H9 (cell line): Measurements from ENCODE around the gene IQCM. TPM values are rescaled to one million over a fixed set of nuclear protein-coding genes. Genes with fewer than 3 reads are reported as not detected.

Experiments
- DNase-seq: peaks from one replicate; pipeline ENCODE4 v3.0.0-alpha.2; 2017
- H2AFZ ChIP-seq: one replicate; pipeline ENCODE4 v1.6.1; 2013; ENCODE audit warnings: mild to moderate bottlenecking, low read length, control low read depth, moderate library complexity
- H2AK5ac ChIP-seq: 2 replicates; pipeline ENCODE4 v1.6.1; 2013; ENCODE audit warnings: low read length, control low read depth, mixed read lengths; ENCODE audit not compliant: insufficient read length
- H2BK120ac ChIP-seq: one replicate; pipeline ENCODE4 v1.6.1; 2013; ENCODE audit warnings: low read depth, mild to moderate bottlenecking, low read length, control low read depth, inconsistent platforms; ENCODE audit not compliant: poor library complexity, severe bottlenecking
- H2BK12ac ChIP-seq: 2 replicates; pipeline ENCODE4 v1.6.1; 2013; ENCODE audit warnings: low read length, control low read depth, mixed read lengths, low read depth; ENCODE audit not compliant: insufficient read length
- H2BK15ac ChIP-seq: 2 replicates; pipeline ENCODE4 v1.6.1; 2013; ENCODE audit warnings: low read depth, low read length, control low read depth
- H2BK20ac ChIP-seq: one replicate; pipeline ENCODE4 v1.6.1; 2013; ENCODE audit warnings: low read depth, mild to moderate bottlenecking, low read length, control low read depth, inconsistent platforms; ENCODE audit not compliant: poor library complexity, severe bottlenecking
- H2BK5ac ChIP-seq: 2 replicates; pipeline ENCODE4 v1.6.1; 2013; ENCODE audit warnings: low read length, control low read depth, mixed read lengths; ENCODE audit not compliant: insufficient read length
- H3K14ac ChIP-seq: 2 replicates; pipeline ENCODE4 v1.6.1; 2013; ENCODE audit warnings: low read length, control low read depth; ENCODE audit not compliant: insufficient read depth
- H3K18ac ChIP-seq: 2 replicates; pipeline ENCODE4 v1.6.1; 2013; ENCODE audit warnings: low read depth, mild to moderate bottlenecking, mixed read lengths, low read length, control low read depth; ENCODE audit not compliant: insufficient read length
- H3K23ac ChIP-seq: 2 replicates; pipeline ENCODE4 v1.6.1; 2013; ENCODE audit warnings: low read length, control low read depth, mixed read lengths, low read depth; ENCODE audit not compliant: insufficient read length
- H3K23me2 ChIP-seq: 2 replicates; pipeline ENCODE4 v1.6.1; 2013; ENCODE audit warnings: low read depth, mild to moderate bottlenecking, mixed read lengths, low read length, control low read depth; ENCODE audit not compliant: insufficient read length, poor library complexity, severe bottlenecking
- H3K27ac ChIP-seq: 2 replicates; pipeline ENCODE4 v1.5.1; 2013; ENCODE audit warnings: low read length, control low read depth, mixed read lengths, low read depth; ENCODE audit not compliant: insufficient read length
- H3K27me3 ChIP-seq: 2 replicates; pipeline ENCODE4 v1.6.1; 2013; ENCODE audit warnings: low read length, control low read depth, inconsistent platforms; ENCODE audit not compliant: insufficient read depth
- H3K4ac ChIP-seq: 2 replicates; pipeline ENCODE4 v1.6.1; 2013; ENCODE audit warnings: low read depth, mild to moderate bottlenecking, control low read depth, inconsistent platforms, low read length, moderate library complexity
- H3K4me1 ChIP-seq: 2 replicates; pipeline ENCODE4 v1.6.1; 2013; ENCODE audit warnings: low read length, control low read depth, inconsistent platforms; ENCODE audit not compliant: insufficient read depth
- H3K4me2 ChIP-seq: 2 replicates; pipeline ENCODE4 v1.6.1; 2013; ENCODE audit warnings: low read length, control low read depth, mixed read lengths; ENCODE audit not compliant: insufficient read length, insufficient read depth
- H3K56ac ChIP-seq: 2 replicates; pipeline ENCODE4 v1.6.1; 2013; ENCODE audit warnings: low read depth, mild to moderate bottlenecking, mixed read lengths, low read length, control low read depth; ENCODE audit not compliant: insufficient read length
- H3K79me1 ChIP-seq: 2 replicates; pipeline ENCODE4 v1.6.1; 2013; ENCODE audit warnings: low read depth, mild to moderate bottlenecking, moderate library complexity, low read length, control low read depth, inconsistent platforms; ENCODE audit not compliant: insufficient read depth, poor library complexity, severe bottlenecking
- H3K79me2 ChIP-seq: 2 replicates; pipeline ENCODE4 v1.6.1; 2013; ENCODE audit warnings: low read length, control low read depth, inconsistent platforms; ENCODE audit not compliant: insufficient read depth
- H3K9ac ChIP-seq: 2 replicates; pipeline ENCODE4 v1.6.1; 2013; ENCODE audit warnings: low read length, control low read depth, mixed read lengths; ENCODE audit not compliant: insufficient read length; ENCODE audit errors: extremely low read depth
- H3K9me3 ChIP-seq: one replicate; pipeline ENCODE4 v1.6.1; 2013; ENCODE audit warnings: low read depth, low read length, inconsistent platforms; ENCODE audit not compliant: control insufficient read depth
- H3T11ph ChIP-seq: one replicate; pipeline ENCODE4 v1.6.1; 2013; ENCODE audit warnings: mild to moderate bottlenecking, low read length, control low read depth, inconsistent platforms
- H4K20me1 ChIP-seq: one replicate; pipeline ENCODE4 v1.6.1; 2013; ENCODE audit not compliant: control insufficient read depth, insufficient read length, insufficient read depth
- H4K5ac ChIP-seq: 2 replicates; pipeline ENCODE4 v1.6.1; 2013; ENCODE audit warnings: low read depth, mild to moderate bottlenecking, mixed read lengths, low read length, control low read depth; ENCODE audit not compliant: insufficient read length
- H4K8ac ChIP-seq: replicated peaks from 2 replicates; pipeline ENCODE4 v1.6.1; 2013; ENCODE audit warnings: low read length, control low read depth, mixed read lengths, low read depth; ENCODE audit not compliant: insufficient read length
- H4K91ac ChIP-seq: 2 replicates; pipeline ENCODE4 v1.6.1; 2013; ENCODE audit warnings: low read depth, mild to moderate bottlenecking, moderate library complexity, mixed read lengths, low read length, control low read depth; ENCODE audit not compliant: insufficient read length
- H3K27ac Mint-ChIP-seq, 3 experiments: 2 replicates in 2 of 3; 3 replicates in 1 of 3; pipeline ENCODE4 v1.8.0; 2020 to 2021; ENCODE audit warnings: mixed read lengths in 3 of 3, mild to moderate bottlenecking in 1 of 3, moderate library complexity in 1 of 3
- H3K27me3 Mint-ChIP-seq: 2 replicates; pipeline ENCODE4 v1.8.0; 2021; ENCODE audit warnings: low read depth, mild to moderate bottlenecking, moderate library complexity, mixed read lengths
- H3K36me3 Mint-ChIP-seq, 3 experiments: 2 replicates in 2 of 3; 3 replicates in 1 of 3; pipeline ENCODE4 v1.8.0; 2020 to 2021; ENCODE audit warnings: low read depth in 3 of 3, mixed read lengths in 3 of 3; ENCODE audit not compliant: insufficient read depth in 1 of 3
- H3K4me1 Mint-ChIP-seq, 2 experiments: 2 replicates each; pipeline ENCODE4 v1.8.0; 2020; ENCODE audit warnings: mixed read lengths in 2 of 2
- H3K4me3 Mint-ChIP-seq, 2 experiments: 2 replicates in 1 of 2; 3 replicates in 1 of 2; pipeline ENCODE4 v1.8.0; 2020 to 2021; ENCODE audit warnings: mild to moderate bottlenecking in 2 of 2, mixed read lengths in 2 of 2, moderate library complexity in 1 of 2
- H3K9me3 Mint-ChIP-seq, 2 experiments: 2 replicates in 1 of 2; 3 replicates in 1 of 2; pipeline ENCODE4 v1.8.0; 2020; ENCODE audit warnings: mild to moderate bottlenecking in 2 of 2, mixed read lengths in 2 of 2, moderate library complexity in 1 of 2
- WGBS: extraction: QIAGEN DNeasy Blood & Tissue Kit; methylation state at CpG from one replicate; pipeline ENCODE4 v1.1.7; 2013; ENCODE audit warnings: missing lambda C conversion rate, low lambda C conversion rate, mixed read lengths; ENCODE audit not compliant: insufficient read length; ENCODE audit errors: extremely low coverage; 5-methylcytosine and 5-hydroxymethylcytosine counted together
- total RNA-seq: library from RNA; stranded (reverse); gene quantifications from 2 replicates; pipeline ENCODE4 v1.2.1, GENCODE V29; 2021
- TF ChIP-seq, protein P1 (sequence below): fragments of 200-600 bp; sonication (generic); conservative IDR thresholded peaks from 3 replicates; pipeline ENCODE4 v1.8.0; 2021; ENCODE audit warnings: antibody characterized with exemption, mild to moderate bottlenecking

Gene IQCM
- total RNA-seq, 1 experiment from 2014 or later = 0.15 TPM

DNA sequence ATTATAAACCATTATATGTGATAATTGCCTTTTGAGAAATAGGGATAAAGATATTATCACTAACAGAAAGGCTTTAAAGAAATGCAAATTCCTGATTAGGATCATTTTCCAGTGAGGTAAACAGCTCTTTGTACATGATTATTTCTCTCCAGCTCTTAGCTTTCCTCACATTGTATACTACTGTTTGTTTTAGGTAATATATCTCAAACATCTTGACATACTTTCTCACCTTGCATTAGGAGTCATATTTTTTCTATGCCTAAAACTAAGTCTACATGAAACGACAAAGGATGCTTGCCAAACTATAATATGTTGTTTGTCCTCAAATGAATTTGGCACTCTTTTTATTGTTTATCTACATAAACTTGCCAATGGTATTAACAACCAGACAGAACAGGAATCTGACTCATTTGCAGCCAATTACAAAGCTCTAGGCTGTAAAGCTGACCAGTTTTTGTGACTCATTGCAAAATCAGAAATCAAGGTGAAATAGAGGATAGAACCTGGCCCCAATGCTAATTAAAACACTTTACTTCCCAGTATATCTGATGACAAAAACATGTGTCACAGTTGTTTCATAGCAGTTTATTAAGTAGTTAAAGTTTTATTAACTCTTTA is 107.0 kb downstream of the IQCM start:
- no peak overlapping the region for H3K27ac ChIP-seq
- Mint-ChIP-seq H3K9me3 (no peaks in the 10 kb centered on the region; a peak in 1 of 5 replicates), H3K4me1 (peaks cover 4 to 6% of the 10 kb centered on the region in 2 experiments), H3K4me3 (no peak overlapping the region), H3K27me3 (no peaks in the 10 kb centered on the region), H3K36me3 (no peaks in the 10 kb centered on the region), H3K27ac (no peak overlapping the region)
- H3K56ac ChIP-seq = no peak overlapping the region
- no peak overlapping the region for H2AFZ ChIP-seq
- H3T11ph ChIP-seq = no peak overlapping the region
- H2AK5ac ChIP-seq = no peak overlapping the region
- H3K23ac ChIP-seq = no peak overlapping the region
- TF ChIP-seq, protein P1, sequence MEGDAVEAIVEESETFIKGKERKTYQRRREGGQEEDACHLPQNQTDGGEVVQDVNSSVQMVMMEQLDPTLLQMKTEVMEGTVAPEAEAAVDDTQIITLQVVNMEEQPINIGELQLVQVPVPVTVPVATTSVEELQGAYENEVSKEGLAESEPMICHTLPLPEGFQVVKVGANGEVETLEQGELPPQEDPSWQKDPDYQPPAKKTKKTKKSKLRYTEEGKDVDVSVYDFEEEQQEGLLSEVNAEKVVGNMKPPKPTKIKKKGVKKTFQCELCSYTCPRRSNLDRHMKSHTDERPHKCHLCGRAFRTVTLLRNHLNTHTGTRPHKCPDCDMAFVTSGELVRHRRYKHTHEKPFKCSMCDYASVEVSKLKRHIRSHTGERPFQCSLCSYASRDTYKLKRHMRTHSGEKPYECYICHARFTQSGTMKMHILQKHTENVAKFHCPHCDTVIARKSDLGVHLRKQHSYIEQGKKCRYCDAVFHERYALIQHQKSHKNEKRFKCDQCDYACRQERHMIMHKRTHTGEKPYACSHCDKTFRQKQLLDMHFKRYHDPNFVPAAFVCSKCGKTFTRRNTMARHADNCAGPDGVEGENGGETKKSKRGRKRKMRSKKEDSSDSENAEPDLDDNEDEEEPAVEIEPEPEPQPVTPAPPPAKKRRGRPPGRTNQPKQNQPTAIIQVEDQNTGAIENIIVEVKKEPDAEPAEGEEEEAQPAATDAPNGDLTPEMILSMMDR = no peak
- no peaks in the 10 kb centered on the region for H3K4me1 ChIP-seq
- no peak overlapping the region for H4K91ac ChIP-seq
- no peak overlapping the region for H2BK5ac ChIP-seq
- no peak overlapping the region for H4K5ac ChIP-seq
- no peak overlapping the region for H3K14ac ChIP-seq
- H3K79me2 ChIP-seq = no peaks in the 10 kb centered on the region
- H4K20me1 ChIP-seq = no peaks in the 10 kb centered on the region
- H3K9me3 ChIP-seq = no peaks in the 10 kb centered on the region
- no peak overlapping the region for H2BK12ac ChIP-seq
- H2BK15ac ChIP-seq = no peak overlapping the region
- H3K79me1 ChIP-seq = no peaks in the 10 kb centered on the region
- H3K9ac ChIP-seq = no peak overlapping the region
- no peak overlapping the region for H4K8ac ChIP-seq
- H3K18ac ChIP-seq = no peak overlapping the region
- no CpG with 5 or more reads among the region's 1 CpG for WGBS
- no peak overlapping the region for H2BK120ac ChIP-seq
- H3K27me3 ChIP-seq = no peaks in the 10 kb centered on the region
- H3K23me2 ChIP-seq = no peaks in the 10 kb centered on the region
- no peak overlapping the region for H3K4ac ChIP-seq
- H3K4me2 ChIP-seq = no peak overlapping the region
- H2BK20ac ChIP-seq = no peak overlapping the region
- no peak for DNase-seq
